Muscle layer of colon (tissue), 2 donors: ENCODE measurements around the gene RTN4R.
"Not testable (repeated sequence)": the region's sequence is repeated elsewhere in the genome, so short reads cannot be mapped to it uniquely, and the experiment has no call there.

ENCODE experiments used
- H3K27ac ChIP-seq: one replicate; pipeline ENCODE4 v1.7.0; 2013; ENCODE audit warnings: low read depth, mild to moderate bottlenecking, low read length, moderate library complexity
- H3K27me3 ChIP-seq, 2 donors: one replicate each; pipeline ENCODE4 v1.7.0; 2013; ENCODE audit warnings: low read length in 2 of 2, mild to moderate bottlenecking in 2 of 2; ENCODE audit not compliant: insufficient read depth in 2 of 2, control insufficient read depth in 1 of 2
- H3K36me3 ChIP-seq: one replicate; pipeline ENCODE4 v1.7.0; 2013; ENCODE audit warnings: mild to moderate bottlenecking, low read length; ENCODE audit not compliant: insufficient read depth
- H3K4me1 ChIP-seq: one replicate; pipeline ENCODE4 v1.7.0; 2013; ENCODE audit warnings: mild to moderate bottlenecking, low read length; ENCODE audit not compliant: insufficient read depth
- H3K4me3 ChIP-seq, 2 donors: one replicate each; pipeline ENCODE4 v1.7.0; 2013; ENCODE audit warnings: low read length in 2 of 2, low read depth in 1 of 2, mild to moderate bottlenecking in 1 of 2, moderate library complexity in 1 of 2
- H3K9ac ChIP-seq: one replicate; pipeline ENCODE4 v1.7.0; 2013; ENCODE audit warnings: low read length
- H3K9me3 ChIP-seq: one replicate; pipeline ENCODE4 v1.7.0; 2013; ENCODE audit warnings: mild to moderate bottlenecking, low read length
- donor health status: abdominal sarcoma.
- donor health status: Adenocarcinoma of cecum.

RTN4R gene

DNA sequence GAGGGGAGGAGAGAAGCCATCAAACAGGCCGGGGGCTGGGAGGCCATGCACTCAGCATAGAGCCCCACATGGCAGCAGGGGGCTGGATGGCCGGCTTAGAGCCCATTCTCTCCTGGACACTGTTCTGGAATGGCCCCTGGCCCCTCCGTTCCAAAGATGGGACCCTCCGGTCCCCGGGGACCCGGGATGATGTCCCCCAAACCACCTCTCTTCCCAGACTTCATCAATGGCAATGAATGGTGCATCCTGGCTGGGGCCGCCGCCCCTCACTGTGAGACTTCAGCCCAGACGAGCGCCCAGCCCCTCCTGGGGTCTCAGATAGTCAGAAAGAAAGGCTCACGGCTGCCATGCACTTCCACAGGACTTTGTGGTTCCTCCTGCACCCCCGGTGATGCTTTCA is 13.8 kb upstream of the RTN4R start:
- Histone ChIP-seq H3K4me1 (no peaks in the 10 kb centered on the region), H3K27me3 (no peaks in the 10 kb centered on the region), H3K4me3 (no peak overlapping the region), H3K27ac (no peak overlapping the region), H3K36me3 (no peaks in the 10 kb centered on the region), H3K9me3 (no peaks in the 10 kb centered on the region), H3K9ac (no peak overlapping the region)

DNA sequence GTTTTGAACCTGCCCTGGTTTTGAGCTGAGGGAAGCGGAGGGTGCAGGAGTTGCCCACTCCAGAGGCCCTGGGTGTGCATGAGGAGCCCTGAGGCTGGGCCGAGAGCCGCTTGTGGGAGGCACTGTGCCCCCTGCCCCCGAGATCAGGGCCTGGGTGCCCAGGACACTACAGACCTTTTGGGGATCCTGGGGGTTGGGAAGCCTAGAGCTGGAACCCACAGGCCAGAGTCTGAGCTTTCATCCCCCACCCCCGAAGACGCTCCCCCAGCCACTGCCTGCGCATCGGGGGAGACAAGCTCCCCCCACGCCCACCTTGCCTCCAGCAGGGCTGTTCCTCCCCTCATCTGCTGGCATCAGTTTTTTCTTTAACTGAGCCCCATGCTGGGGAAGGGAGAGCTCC is 13.4 kb upstream of the RTN4R start:
- H3K9ac ChIP-seq, H3K36me3 ChIP-seq, H3K9me3 ChIP-seq, H3K4me3 ChIP-seq, H3K27ac ChIP-seq, H3K4me1 ChIP-seq, H3K27me3 ChIP-seq: not testable (repeated sequence)

DNA sequence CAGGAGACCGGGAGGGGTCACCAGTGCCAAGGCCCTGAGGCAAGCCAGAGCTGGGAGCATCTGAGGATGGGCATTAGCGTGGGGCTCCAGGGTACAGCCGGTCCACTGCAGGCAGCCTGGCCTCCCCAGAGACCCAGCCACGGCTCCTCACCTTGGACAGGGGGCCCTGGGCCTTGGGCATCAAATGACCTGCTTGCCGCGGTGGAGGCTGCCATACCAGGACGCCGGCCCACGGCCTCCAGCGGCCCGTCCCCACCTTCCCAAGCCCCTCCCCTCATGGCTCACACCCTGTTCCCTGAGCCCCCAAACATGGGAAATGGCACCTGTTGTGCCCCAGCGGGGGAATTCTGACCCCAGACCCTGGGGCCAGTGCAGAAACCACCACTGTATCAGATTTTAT is 12.7 kb upstream of the RTN4R start:
- no peak overlapping the region for H3K9ac ChIP-seq
- H3K4me1 ChIP-seq, result no peaks in the 10 kb centered on the region
- H3K4me3 ChIP-seq, result no peak overlapping the region
- no peaks in the 10 kb centered on the region for H3K36me3 ChIP-seq
- H3K27ac ChIP-seq, result no peak overlapping the region
- H3K9me3 ChIP-seq, result no peaks in the 10 kb centered on the region
- no peaks in the 10 kb centered on the region for H3K27me3 ChIP-seq

DNA sequence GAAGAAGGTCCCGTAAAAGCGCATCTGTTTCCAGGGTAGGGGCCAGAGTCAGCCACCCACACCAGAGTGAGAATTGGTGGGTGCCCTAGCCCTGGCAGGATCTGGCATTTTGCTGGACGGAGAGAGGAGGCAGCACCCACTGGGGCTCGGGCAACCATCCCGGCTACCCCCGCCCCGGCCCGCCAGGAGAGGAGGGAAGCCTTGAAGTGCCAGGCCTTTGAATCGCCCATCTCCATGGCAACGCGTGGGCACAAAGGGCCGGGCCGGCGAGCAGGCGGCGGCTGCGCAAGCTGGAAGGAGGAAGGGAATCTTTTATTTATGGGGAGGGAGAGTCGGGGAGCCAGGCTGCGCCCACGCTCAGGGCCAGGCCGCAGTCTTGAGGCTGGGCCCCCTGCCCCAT is 12.0 kb upstream of the RTN4R start:
- H3K9ac ChIP-seq, H3K27ac ChIP-seq, H3K27me3 ChIP-seq, H3K4me1 ChIP-seq, H3K4me3 ChIP-seq, H3K36me3 ChIP-seq, H3K9me3 ChIP-seq: not testable (repeated sequence)

DNA sequence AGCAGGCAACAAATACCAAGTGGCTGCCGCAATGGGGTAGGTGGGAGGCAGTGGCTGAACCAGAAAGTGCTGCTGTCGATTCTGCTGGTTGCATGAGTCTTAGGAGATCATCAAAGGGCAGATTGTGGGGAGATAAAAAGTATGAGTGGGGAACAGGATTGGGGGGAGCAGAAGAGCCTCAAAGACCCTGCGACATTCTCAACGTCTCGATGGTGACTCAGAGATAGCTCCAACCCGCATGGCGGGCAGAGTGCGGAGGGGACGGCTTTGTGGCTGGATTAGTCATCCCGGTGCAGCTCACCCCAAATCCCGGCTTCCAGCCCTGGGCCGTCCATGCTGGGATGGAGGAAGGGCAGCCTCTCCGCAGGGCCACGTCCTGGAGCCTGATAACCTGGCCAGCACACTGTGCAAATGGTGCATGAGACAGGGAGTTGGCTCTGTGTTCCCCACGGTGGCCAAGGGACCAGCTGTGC is 11.6 kb upstream of the RTN4R start:
- H3K27me3 ChIP-seq, result no peaks in the 10 kb centered on the region
- H3K27ac ChIP-seq, result no peak overlapping the region
- H3K4me1 ChIP-seq, result no peaks in the 10 kb centered on the region
- H3K9me3 ChIP-seq, result no peaks in the 10 kb centered on the region
- no peak overlapping the region for H3K9ac ChIP-seq
- no peak overlapping the region for H3K4me3 ChIP-seq
- no peaks in the 10 kb centered on the region for H3K36me3 ChIP-seq

DNA sequence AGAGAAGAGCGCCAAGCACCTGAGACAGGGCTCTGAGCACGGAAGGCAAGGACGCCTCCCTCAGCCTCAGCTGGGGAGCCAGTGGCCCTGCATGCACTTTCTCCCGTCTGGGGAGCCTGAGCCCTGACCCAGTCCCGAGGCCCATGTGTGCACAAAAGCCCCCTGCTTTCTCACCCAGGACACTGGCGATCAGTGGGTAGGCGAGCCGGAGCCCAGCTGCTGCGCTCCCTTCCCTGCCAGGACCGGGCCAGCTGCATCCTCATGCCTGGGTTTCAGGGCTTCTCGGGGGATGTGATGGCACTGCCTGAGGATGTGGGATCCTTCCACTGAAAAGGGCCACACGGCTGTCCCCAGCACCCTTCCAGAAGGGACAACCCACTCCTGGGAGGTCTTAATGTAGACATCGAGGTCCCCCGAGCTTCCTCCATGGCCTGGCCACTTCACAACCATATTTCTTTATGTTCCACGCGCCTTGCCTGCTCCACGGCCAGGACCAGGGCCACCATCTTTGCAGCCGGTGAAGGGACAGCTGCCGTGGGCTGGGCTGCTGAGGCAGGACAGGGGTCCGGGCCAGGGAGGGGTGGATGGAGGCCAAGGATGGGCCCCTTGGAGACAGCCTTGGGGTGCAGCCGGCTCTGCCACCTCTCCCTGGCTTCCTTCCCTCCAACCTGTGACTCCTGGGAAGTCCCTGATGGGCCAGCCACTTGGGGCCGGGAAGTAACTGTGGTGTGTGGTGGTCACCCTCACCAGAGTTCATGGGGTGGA is 10.8 kb upstream of the RTN4R start:
- not testable (repeated sequence) for H3K27ac ChIP-seq, H3K9me3 ChIP-seq, H3K36me3 ChIP-seq, H3K9ac ChIP-seq, H3K27me3 ChIP-seq, H3K4me1 ChIP-seq, H3K4me3 ChIP-seq

DNA sequence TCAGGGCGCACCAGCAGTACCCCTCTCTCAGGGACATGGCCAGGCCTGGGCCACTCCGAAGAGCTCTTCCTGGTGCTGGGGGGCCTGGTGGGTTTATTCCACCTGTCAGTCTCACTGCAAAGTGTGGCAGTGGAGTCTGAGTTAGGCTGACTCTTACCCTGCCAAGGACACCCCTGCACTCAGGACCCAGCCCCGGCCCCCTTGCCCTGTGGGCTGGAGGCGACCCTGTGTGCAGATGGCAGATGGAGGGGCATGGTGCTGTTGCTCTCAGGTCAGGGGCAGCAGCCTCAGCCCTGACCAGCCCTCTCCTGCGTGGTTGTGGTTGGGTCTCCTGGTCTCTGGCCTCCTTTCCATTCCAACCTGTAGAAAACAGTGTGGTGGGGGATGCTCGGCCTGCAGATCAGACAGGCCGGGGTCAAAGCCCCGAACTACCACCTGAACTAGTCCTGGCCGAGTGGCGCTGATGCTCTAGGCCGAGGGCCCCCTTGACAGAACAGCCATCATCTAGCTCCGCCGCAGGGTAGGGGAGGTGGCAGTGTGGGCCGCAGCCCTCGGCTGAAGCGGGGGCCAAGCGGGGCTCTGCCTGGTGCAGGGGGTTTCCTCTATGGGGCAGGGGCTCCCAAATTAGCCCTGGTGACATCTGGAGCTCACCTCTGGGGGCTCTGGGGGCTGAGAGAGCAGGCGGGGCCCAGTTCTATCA is 10.0 kb upstream of the RTN4R start:
- not testable (repeated sequence) for H3K27me3 ChIP-seq, H3K36me3 ChIP-seq, H3K27ac ChIP-seq, H3K4me3 ChIP-seq, H3K4me1 ChIP-seq, H3K9ac ChIP-seq, H3K9me3 ChIP-seq

DNA sequence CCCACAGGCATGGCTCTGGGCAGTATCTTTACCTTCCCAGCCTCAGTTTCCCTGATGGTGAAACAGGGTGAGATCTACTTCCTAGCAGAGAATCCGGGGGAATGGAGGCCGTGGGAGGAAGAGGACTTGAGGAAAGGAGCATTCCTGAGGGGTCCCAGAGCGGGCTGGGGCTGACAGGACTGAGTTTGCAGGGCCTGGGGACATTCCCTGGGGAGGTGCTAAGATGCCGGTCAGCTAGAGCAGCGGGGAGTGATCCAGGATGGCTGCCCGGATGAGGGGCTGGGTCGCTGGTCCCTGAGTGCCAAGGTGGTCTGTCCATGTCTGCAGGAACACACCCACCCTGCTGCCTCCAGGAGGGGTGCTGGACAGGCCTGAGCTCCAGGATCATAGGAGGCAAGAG is 8.3 kb upstream of the RTN4R start:
- Histone ChIP-seq H3K36me3 (no peaks in the 10 kb centered on the region), H3K4me1 (no peaks in the 10 kb centered on the region), H3K4me3 (no peak overlapping the region), H3K27ac (no peak overlapping the region), H3K9me3 (no peaks in the 10 kb centered on the region), H3K9ac (no peak overlapping the region), H3K27me3 (no peaks in the 10 kb centered on the region)

DNA sequence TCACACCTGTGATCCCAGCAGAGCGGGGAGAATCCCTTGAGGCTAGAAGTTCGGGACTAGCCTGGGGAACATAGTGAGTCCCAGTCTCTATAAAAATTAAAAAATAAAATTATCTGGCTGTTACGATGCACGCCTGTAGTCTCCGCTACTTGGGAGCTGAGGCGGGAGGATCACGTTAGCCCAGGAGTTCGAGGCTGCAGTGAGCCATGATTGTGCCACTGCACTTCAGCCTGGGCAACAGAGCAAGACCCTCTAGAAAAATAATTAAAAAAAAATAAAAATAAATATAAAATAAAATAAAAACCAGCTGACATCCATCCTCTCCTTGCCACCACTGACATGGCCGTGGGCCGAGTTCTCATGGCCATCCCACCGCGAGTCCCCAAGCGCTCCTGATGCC is 7.7 kb upstream of the RTN4R start:
- Histone ChIP-seq H3K4me3 (no peak overlapping the region), H3K9ac (no peak overlapping the region), H3K9me3 (no peaks in the 10 kb centered on the region), H3K27ac (no peak overlapping the region), H3K36me3 (no peaks in the 10 kb centered on the region), H3K4me1 (no peaks in the 10 kb centered on the region), H3K27me3 (no peaks in the 10 kb centered on the region)

DNA sequence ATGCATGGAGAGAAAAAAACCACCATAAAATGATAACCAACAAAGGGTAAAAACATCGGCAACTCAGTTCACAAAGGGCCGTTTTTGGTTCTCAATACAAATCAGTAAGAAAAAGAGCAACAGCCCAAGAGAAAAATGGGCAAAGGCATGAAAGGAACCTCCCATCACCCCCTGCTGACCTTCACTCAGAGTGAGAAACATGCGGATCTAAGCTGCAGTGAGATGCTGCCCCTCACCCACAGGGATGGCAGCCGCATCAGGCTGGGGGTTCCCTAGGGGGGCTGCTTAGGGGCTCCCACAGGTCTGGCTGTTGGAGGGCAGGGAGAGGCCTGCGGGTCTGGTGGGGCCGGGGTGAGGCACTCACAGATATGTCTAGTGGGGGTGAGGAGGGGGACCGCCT is 7.2 kb upstream of the RTN4R start:
- H3K9ac ChIP-seq, H3K27ac ChIP-seq, H3K36me3 ChIP-seq, H3K4me3 ChIP-seq, H3K27me3 ChIP-seq, H3K4me1 ChIP-seq, H3K9me3 ChIP-seq: not testable (repeated sequence)

DNA sequence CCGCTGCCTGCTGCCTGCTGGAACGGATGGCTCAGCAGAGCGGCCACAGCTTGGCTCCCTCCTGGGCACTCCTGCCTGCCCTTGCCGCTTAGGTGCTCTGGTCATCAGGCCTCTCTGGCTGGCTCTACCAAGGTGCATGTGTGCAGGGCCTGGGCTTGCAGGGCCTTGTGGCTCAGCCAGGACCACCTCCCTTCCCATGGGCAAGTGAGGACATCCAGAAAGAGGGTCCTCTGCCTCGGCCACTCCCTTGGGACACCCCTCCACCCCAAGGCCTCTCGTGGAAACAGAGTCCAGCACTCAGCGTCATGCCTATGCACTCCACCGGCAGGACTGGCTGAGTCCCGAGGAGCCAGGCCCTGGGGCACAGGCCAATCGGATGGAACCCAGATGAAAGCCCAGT is 6.3 kb upstream of the RTN4R start:
- H3K36me3 ChIP-seq, H3K27ac ChIP-seq, H3K9me3 ChIP-seq, H3K9ac ChIP-seq, H3K27me3 ChIP-seq, H3K4me3 ChIP-seq, H3K4me1 ChIP-seq: not testable (repeated sequence)

DNA sequence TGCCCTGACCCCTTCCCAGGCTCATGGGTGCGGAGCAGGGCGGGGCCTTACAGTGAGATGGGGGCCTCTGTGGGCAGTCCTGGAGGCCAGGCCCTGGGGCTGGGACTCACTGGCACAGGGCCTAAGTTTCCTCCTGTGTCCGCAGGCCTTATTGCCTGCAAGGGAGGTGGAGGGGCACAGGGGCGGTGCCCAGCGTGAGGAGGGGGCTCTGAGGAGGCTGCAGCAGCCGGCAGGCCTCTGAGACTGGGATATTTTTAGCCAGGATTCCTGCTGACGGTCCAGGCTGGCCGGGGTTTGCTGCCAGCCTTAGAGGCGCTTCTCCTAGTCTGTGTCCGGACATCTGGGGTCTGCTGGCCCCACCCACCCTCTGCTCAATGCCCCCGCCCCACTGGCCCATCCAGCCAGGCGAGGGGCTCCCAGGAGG is 5.7 kb upstream of the RTN4R start:
- Histone ChIP-seq H3K4me1 (no peaks in the 10 kb centered on the region), H3K27ac (no peak overlapping the region)

More for the DNA sequence above, 5.7 kb upstream of the RTN4R start:
- no peaks in the 10 kb centered on the region for H3K9me3 ChIP-seq
- H3K9ac ChIP-seq, result no peak overlapping the region
- H3K27me3 ChIP-seq, result no peaks in the 10 kb centered on the region
- H3K4me3 ChIP-seq, result no peak overlapping the region
- no peaks in the 10 kb centered on the region for H3K36me3 ChIP-seq
